GM12874 (cell line): Measurements from ENCODE around the gene LDLRAD4.

Experiments used
- TF ChIP-seq, protein P1 (sequence below): IDR thresholded peaks from 2 replicates; pipeline ENCODE4 v1.5.1; 2011; ENCODE audit warnings: low read depth, mild to moderate bottlenecking, control low read depth, low read length, moderate library complexity; ENCODE audit not compliant: insufficient read depth

LDLRAD4 gene

DNA sequence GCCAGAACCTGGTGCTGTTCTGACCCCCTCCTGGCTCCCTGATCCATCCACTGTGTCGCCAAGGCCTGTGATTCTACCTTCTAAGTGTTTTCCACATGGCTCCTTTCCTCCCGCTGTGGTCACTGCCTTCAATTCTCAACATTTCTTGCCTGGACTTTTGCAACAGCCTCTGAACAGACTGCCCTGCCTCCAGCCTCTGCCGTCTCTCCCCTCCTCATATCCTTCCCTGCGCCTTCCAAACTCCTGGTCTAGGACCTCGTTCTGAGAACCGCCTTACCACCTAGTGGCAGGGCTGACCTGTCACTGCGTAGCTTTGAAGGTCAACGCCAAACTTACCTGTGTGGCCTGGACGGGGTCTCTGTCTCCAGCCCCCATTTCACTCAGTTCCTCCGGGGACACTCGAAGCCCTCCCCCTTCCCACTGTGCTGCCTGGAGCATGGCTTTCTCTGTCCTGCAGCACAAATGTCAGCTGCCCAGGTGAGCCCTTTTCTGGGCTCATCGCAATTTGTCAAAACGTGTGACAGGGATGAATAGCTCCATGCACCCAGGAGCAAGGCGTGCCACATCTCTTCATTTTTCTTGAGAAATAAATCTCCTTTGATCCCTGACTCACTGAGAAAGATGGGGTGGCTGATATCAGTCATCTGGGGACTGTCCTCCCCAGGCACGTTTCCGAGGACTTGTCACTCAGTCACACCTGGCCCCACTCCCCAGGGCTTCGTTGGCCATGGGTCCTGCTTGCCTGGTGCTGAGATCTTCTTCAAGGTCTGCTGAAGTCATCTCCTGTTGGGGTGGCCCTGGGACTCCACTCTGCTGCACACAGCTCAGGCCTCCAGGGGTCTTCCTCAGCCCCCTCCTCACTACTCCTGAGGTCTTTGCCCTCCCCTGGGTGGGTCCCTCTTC, 46.7 kb downstream of the LDLRAD4 start:
- TF ChIP-seq, protein P1, sequence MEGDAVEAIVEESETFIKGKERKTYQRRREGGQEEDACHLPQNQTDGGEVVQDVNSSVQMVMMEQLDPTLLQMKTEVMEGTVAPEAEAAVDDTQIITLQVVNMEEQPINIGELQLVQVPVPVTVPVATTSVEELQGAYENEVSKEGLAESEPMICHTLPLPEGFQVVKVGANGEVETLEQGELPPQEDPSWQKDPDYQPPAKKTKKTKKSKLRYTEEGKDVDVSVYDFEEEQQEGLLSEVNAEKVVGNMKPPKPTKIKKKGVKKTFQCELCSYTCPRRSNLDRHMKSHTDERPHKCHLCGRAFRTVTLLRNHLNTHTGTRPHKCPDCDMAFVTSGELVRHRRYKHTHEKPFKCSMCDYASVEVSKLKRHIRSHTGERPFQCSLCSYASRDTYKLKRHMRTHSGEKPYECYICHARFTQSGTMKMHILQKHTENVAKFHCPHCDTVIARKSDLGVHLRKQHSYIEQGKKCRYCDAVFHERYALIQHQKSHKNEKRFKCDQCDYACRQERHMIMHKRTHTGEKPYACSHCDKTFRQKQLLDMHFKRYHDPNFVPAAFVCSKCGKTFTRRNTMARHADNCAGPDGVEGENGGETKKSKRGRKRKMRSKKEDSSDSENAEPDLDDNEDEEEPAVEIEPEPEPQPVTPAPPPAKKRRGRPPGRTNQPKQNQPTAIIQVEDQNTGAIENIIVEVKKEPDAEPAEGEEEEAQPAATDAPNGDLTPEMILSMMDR = no peak

DNA sequence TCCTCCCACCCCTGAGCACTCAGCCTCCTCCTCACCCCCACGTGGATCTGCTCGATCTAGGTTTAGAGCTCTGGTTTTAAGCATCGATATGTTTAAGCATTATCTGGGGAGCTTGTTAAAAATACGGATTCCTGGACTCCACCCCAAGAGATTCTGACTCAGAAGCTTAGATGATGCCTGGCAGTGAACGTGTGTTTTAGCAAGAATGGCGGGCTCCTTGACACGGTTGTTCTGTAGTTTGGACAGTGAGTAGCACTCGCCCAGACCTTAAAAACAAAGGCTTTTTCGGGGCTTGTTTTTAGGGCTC, 47.3 kb downstream of the LDLRAD4 start:
- TF ChIP-seq, protein P1 = no peak

DNA sequence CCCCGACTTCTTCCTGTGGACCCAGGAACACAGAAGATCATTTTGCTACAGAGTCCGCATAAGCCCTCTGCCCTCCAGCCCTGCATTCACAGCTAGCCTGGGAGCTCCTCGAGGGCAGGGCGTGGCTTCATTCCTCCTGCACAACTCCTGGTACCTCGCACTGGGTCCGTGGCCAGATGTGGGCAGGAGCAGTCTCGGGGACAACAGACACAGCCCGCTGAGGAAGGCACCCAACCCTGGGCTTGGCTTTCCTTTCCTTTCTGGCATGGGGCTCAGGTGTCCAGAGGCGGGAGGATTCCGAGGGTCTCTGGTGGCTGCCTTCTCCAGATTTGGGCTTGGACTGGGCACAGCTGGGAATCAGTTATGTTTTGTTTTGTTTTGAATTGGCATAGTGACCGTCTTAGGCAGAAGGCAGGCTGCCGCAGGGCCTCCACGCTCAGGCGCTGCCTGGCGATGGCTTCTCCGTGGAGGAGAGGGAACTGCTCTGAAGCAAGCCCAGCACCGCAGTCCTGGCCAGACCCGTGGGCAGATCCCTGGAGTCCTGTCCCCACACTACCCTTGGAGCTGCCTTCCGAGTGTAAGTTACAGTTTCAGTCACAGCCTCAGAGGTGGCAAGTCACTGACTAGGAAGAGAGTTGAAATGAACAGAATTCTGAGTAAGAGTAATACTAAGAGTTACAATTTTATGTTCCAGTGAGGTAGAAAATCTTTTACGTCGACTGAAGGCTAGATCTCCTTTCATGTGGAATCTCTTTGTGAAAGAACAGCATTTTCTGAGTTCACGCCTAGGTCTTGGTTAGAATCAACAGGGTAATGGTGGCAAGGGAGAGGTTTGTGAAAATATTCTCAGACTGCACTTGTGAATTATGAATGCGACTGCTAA, 47.9 kb downstream of the LDLRAD4 start:
- TF ChIP-seq, protein P1 = no peak

DNA sequence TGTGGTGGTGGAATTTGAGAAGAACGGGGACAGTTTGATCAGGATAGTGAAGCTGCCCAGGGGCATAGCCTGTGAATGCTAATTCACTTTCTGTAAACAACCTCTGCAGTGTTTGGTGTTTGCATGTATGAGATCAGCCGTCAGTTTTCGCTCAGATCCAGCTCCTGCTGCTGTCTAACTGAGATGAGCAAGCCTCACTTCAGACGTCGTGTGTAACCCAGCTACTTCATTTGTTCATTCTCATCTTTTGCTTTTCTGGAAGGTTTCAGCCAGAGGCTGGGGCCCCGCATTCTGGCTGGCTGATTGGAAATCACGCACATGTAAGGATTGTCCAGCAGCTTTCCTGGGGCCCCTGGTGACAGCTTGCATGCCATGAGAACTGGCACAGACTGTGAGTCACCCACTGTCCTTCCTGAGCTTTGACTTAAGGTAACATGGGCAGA, 48.9 kb downstream of the LDLRAD4 start:
- TF ChIP-seq, protein P1 = no peak

DNA sequence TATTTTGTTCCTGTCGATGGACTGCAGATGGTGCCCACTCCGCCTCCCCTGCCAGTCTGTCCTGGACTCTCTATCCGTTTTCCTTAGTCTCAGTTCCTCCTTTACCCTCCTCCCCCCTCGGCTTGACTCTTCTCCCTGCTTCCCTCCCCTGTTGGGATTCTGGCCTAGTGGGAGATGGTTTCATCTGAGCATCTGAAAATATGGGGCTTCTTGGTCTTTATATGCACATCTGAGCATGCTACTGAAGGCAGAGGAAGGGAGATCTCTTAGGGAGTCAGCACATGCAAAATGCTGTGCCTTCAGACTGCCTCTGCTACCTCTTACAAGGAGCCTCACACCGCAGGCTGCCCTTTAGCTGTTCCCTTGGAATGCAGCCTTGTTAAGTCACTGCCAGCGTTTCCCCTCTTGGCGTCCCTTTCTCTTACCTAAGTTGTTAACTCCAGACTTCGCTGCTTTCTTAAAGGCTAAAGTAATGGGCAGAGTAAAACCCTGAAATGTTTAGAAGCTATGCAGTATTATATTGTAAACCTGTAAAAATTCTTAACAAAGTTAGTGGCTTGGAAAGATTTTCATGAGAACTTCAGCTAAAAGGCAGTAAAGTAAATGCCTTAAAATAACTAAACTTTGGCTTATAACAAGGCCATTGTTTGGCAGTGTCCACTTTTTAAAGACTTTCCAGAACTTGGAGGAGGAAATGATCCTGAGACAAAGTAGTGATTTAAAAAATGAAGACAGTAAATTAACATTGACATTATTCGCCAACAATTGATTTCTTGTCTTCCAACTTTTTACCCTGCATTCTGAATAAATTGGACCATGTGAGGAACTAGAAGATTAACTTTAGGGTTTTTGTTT, 49.8 kb downstream of the LDLRAD4 start:
- TF ChIP-seq, protein P1 = no peak

DNA sequence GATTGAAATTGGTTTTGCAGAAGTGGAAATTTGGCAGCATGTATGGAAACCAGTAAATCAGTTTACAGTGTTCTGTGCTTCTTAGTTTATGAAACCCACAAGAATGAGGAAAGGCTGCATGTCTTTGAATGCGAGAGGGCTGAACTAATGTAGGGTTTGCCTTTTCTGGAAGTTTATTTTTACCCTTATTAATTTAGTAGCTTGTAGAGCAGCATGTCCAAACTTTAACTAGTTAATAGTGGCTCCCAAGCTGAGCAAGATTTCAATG, 50.4 kb downstream of the LDLRAD4 start:
- TF ChIP-seq, protein P1 = no peak
